Heart left ventricle (tissue), 13 donors: ENCODE results near the gene SNED1.

ENCODE experiments used
- CTCF ChIP-seq, 12 donors: fragments of 200-600 bp; sonication (generic) in 4 of 12; IDR thresholded peaks; one replicate each; pipeline versions ENCODE4 v1.5.0 to v1.8.0; 2018 to 2022; ENCODE audit warnings: antibody characterized with exemption in 12 of 12, mild to moderate bottlenecking in 5 of 12
- POLR2A ChIP-seq, 2 donors: fragments of 450-650 bp; IDR thresholded peaks; one replicate each; pipeline ENCODE4 v1.6.1; 2017; ENCODE audit warnings: antibody characterized with exemption in 2 of 2, mild to moderate bottlenecking in 2 of 2, moderate library complexity in 2 of 2
- donor health status: ischemic (EF 13 %, LVEDD 7.1; RV severe dilation, severe dysfunction).
- donor health status: DM: no; HTN: yes; CAD: no.
- donor health status: DM: no; HTN: no; CAD: no.
- donor health status: ischemic (EF 25% LVEDD 6.9; RV normal size, moderate dysfunction).
- donor health status: ischemic (EF 25% LVEDD 5.7; RV mildly dilated, moderate dysfunction).
- donor health status: ischemic (EF 35%, LVEDD 5.7; RV mildly dilated, moderate dysfunction).
- donor health status: nonischemic (EF 11% LVEDD 7.7; RV severe dilation, severe dysfunction).
- donor health status: DM: yes; HTN: yes; CAD: no.
- donor health status: PGD.
- donor health status: ischemic (EF 29% LVEDD 5.4; RV normal size, mild dysfunction).
- donor health status: nonischemic (EF 23%, LVEDD 6.1; RV moderate dilation, normal function).

DNA sequence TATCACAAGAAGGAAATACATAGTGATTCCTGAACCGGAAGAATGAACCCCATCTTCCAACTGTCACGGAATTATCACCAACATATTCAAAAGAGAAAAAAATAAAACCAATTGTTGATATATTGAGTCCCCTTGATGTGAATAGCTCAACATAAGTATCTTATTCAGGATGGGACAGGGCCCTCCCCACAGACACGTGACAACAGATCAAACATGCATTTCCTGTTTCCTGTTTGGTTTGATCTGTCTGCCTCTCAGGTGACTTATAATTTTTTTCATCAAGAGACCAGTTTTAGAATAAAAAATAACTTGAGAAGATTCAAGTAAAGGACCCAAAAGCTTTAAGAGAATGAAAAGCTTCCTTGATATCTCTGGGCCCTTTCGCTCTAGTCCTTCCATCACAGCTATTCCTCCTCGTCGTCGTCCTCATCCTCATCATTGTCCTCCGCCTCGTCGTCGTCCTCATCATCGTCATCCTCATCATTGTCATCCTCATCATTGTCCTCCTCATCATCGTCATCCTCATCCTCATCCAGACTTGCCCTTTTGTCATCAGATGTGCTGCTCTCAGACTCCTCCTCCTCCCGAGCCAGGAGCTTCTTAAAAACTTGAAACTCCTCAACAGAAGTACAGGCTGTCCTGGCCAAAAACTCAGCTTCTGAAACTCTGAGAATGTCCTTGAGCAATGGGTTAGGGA is 97.3 kb downstream of the SNED1 start:
- TF ChIP-seq CTCF (IDR thresholded peaks at IDR 0.05), result no peak
- no peak for TF ChIP-seq POLR2A (IDR thresholded peaks at IDR 0.05)
